Measurements from ENCODE around the gene DCTD. TPM values are rescaled to one million over a fixed set of nuclear protein-coding genes. Genes with fewer than 3 reads are reported as not detected.
A peak's percentile ranks its signal among the peaks of the same experiment; 100 is the strongest.

The DCTD gene
- total RNA-seq, 4 donors from 2014 or later, result 43.3 to 79.0 (median 53.1) TPM

GRCh38 chr4:182886205-182886604 lies 31.0 kb downstream of the DCTD start:
- DNase-seq (ENCODE audit: low spot score), result no peak
- no peak for TF ChIP-seq CTCF (IDR thresholded peaks at IDR 0.05)
- ATAC-seq (ENCODE audit: low FRiP score), result no peak

GRCh38 chr4:182885738-182886077 lies 31.5 kb downstream of the DCTD start:
- TF ChIP-seq CTCF (IDR thresholded peaks at IDR 0.05), result no peak
- ATAC-seq (ENCODE audit: low FRiP score) (peak; percentile 47), DNase-seq (ENCODE audit: low spot score) (no peak)

- ATAC-seq (ENCODE audit: low FRiP score) (peak; percentile 58), DNase-seq (ENCODE audit: low spot score) (no peak)
- TF ChIP-seq CTCF (IDR thresholded peaks at IDR 0.05), result no peak
Measured at GRCh38 chr4:182885022-182885737, 32.0 kb downstream of the DCTD start.

GRCh38 chr4:182884040-182884439 lies 33.1 kb downstream of the DCTD start:
- DNase-seq (ENCODE audit: low spot score), result no peak
- no peak for ATAC-seq (ENCODE audit: low FRiP score)
- no peak for TF ChIP-seq CTCF (IDR thresholded peaks at IDR 0.05)

GRCh38 chr4:182883351-182883750 lies 33.8 kb downstream of the DCTD start:
- no peak for TF ChIP-seq CTCF (IDR thresholded peaks at IDR 0.05)
- ATAC-seq (ENCODE audit: low FRiP score), result no peak
- no peak for DNase-seq (ENCODE audit: low spot score)

GRCh38 chr4:182881914-182882313 lies 35.3 kb downstream of the DCTD start:
- no peak for TF ChIP-seq CTCF (IDR thresholded peaks at IDR 0.05)
- no peak for ATAC-seq (ENCODE audit: low FRiP score)
- DNase-seq (ENCODE audit: low spot score), result no peak

Data from omental fat pad (tissue), 4 donors.